Measurements from ENCODE around the gene NEMP1. TPM values are rescaled to one million over a fixed set of nuclear protein-coding genes. Genes with fewer than 3 reads are reported as not detected.

NEMP1 gene
- total and polyA plus RNA-seq, 2 of the 13 experiments (the other 11 are each of a cell fraction or from before 2014, with no cell fraction given), result 11.4 to 12.9 TPM

- TF ChIP-seq ZNF550 (CRISPR knock-in tag; IDR thresholded peaks at IDR 0.05; ENCODE audit: borderline replicate concordance) (no peak), ZNF143 (CRISPR knock-in tag; IDR thresholded peaks at IDR 0.05) (no peak; the same call in 1 of the 2 replicates), STAT5B (CRISPR knock-in tag; IDR thresholded peaks at IDR 0.05) (no peak), ZNF333 (CRISPR knock-in tag; IDR thresholded peaks at IDR 0.05; ENCODE audit: borderline replicate concordance) (no peak), NCOA5 (CRISPR knock-in tag; IDR thresholded peaks at IDR 0.05) (no peak), MAZ (IDR thresholded peaks at IDR 0.05; ENCODE audit: borderline replicate concordance, low read depth, low read length) (peak; percentile 58; the same call in 1 of the 2 replicates), MAZ (CRISPR knock-in tag; IDR thresholded peaks at IDR 0.05; ENCODE audit: low read depth) (peak; percentile 12; the same call in 1 of the 2 replicates), ZSCAN21 (CRISPR knock-in tag; IDR thresholded peaks at IDR 0.05; ENCODE audit: borderline replicate concordance) (no peak; the same call in 1 of the 2 replicates), FOXA3 (CRISPR knock-in tag; IDR thresholded peaks at IDR 0.05) (peak; percentile 89), STAT6 (CRISPR knock-in tag; IDR thresholded peaks at IDR 0.05; ENCODE audit: borderline replicate concordance) (no peak), ZNF30 (CRISPR knock-in tag; IDR thresholded peaks at IDR 0.05) (no peak), CEBPG (CRISPR knock-in tag; IDR thresholded peaks at IDR 0.05) (no peak), ZNF549 (CRISPR knock-in tag; IDR thresholded peaks at IDR 0.05) (no peak), IRF1 (CRISPR knock-in tag; IDR thresholded peaks at IDR 0.05; ENCODE audit: low read depth) (no peak), PBX3 (CRISPR knock-in tag; IDR thresholded peaks at IDR 0.05; ENCODE audit: borderline replicate concordance) (no peak), ZFP62 (CRISPR knock-in tag; IDR thresholded peaks at IDR 0.05) (no peak), GTF3A (CRISPR knock-in tag; conservative IDR thresholded peaks at IDR 0.05) (no peak), ZSCAN9 (CRISPR knock-in tag; IDR thresholded peaks at IDR 0.05; ENCODE audit: borderline replicate concordance) (peak; percentile 62; the same call in 1 of the 2 replicates), ZNF543 (CRISPR knock-in tag; IDR thresholded peaks at IDR 0.05) (no peak)
- TF ChIP-seq, protein P1, sequence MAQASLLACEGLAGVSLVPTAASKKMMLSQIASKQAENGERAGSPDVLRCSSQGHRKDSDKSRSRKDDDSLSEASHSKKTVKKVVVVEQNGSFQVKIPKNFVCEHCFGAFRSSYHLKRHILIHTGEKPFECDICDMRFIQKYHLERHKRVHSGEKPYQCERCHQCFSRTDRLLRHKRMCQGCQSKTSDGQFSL (CRISPR knock-in tag; IDR thresholded peaks at IDR 0.05), result no peak
- TF ChIP-seq, protein P2, sequence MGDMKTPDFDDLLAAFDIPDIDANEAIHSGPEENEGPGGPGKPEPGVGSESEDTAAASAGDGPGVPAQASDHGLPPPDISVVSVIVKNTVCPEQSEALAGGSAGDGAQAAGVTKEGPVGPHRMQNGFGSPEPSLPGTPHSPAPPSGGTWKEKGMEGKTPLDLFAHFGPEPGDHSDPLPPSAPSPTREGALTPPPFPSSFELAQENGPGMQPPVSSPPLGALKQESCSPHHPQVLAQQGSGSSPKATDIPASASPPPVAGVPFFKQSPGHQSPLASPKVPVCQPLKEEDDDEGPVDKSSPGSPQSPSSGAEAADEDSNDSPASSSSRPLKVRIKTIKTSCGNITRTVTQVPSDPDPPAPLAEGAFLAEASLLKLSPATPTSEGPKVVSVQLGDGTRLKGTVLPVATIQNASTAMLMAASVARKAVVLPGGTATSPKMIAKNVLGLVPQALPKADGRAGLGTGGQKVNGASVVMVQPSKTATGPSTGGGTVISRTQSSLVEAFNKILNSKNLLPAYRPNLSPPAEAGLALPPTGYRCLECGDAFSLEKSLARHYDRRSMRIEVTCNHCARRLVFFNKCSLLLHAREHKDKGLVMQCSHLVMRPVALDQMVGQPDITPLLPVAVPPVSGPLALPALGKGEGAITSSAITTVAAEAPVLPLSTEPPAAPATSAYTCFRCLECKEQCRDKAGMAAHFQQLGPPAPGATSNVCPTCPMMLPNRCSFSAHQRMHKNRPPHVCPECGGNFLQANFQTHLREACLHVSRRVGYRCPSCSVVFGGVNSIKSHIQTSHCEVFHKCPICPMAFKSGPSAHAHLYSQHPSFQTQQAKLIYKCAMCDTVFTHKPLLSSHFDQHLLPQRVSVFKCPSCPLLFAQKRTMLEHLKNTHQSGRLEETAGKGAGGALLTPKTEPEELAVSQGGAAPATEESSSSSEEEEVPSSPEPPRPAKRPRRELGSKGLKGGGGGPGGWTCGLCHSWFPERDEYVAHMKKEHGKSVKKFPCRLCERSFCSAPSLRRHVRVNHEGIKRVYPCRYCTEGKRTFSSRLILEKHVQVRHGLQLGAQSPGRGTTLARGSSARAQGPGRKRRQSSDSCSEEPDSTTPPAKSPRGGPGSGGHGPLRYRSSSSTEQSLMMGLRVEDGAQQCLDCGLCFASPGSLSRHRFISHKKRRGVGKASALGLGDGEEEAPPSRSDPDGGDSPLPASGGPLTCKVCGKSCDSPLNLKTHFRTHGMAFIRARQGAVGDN (CRISPR knock-in tag; IDR thresholded peaks at IDR 0.05), result peak; percentile 93
These were observed at the start of gene NEMP1 (continued) for GRCh38 chr12:57078519-57079404.

Measured in HepG2 (cell line).